HCT116 (cell line): ENCODE results near the gene SMOC1.

Experiments
- ATF3 ChIP-seq: IDR thresholded peaks from 2 replicates; pipeline ENCODE4 v1.6.1; 2012
- CEBPB ChIP-seq: IDR thresholded peaks from 2 replicates; pipeline ENCODE4 v1.6.1; 2012; ENCODE audit warnings: low read depth
- CTCF ChIP-seq, 3 experiments: fragments of 200-600 bp in 1 of 3; sonication (generic) in 1 of 3; IDR thresholded peaks in 2 of 3; conservative IDR thresholded peaks in 1 of 3; 2 replicates each; pipeline ENCODE4 v1.5.1; 2012 to 2017; ENCODE audit warnings: low read depth in 2 of 3, low read length in 2 of 3, antibody characterized with exemption in 1 of 3, borderline replicate concordance in 1 of 3, control low read depth in 1 of 3, mild to moderate bottlenecking in 1 of 3, mixed read lengths in 1 of 3, mixed run types in 1 of 3, moderate library complexity in 1 of 3; ENCODE audit not compliant: insufficient read depth in 1 of 3
- EGR1 ChIP-seq: IDR thresholded peaks from 2 replicates; pipeline ENCODE4 v1.6.1; 2012; ENCODE audit warnings: low read depth
- EZH2 ChIP-seq: fragments of 200-600 bp; sonication (generic); IDR thresholded peaks from 2 replicates; pipeline ENCODE4 v1.6.1; 2017; ENCODE audit warnings: antibody characterized with exemption, mixed run types
- EZH2phosphoT487 ChIP-seq: fragments of 200-600 bp; IDR thresholded peaks from 2 replicates; pipeline ENCODE4 v1.6.1; 2018; ENCODE audit warnings: antibody characterized with exemption, borderline replicate concordance
- MAX ChIP-seq: IDR thresholded peaks from 2 replicates; pipeline ENCODE4 v1.6.1; 2012
- POLR2A ChIP-seq: IDR thresholded peaks from 2 replicates; pipeline ENCODE4 v1.7.0; 2011; ENCODE audit warnings: borderline replicate concordance; ENCODE audit not compliant: insufficient read depth, insufficient read length; ENCODE audit errors: extremely low read depth
- POLR2AphosphoS5 ChIP-seq: IDR thresholded peaks from 2 replicates; pipeline ENCODE4 v1.6.1; 2011; ENCODE audit warnings: mild to moderate bottlenecking, low read depth, low read length, moderate library complexity
- RAD21 ChIP-seq: IDR thresholded peaks from 2 replicates; pipeline ENCODE4 v1.6.1; 2012; ENCODE audit warnings: low read depth, mild to moderate bottlenecking
- SRF ChIP-seq: IDR thresholded peaks from 2 replicates; pipeline ENCODE4 v1.6.1; 2012; ENCODE audit warnings: low read depth
- TCF7L2 ChIP-seq: IDR thresholded peaks from 2 replicates; pipeline ENCODE4 v1.7.0; 2011; ENCODE audit warnings: borderline replicate concordance, inconsistent platforms; ENCODE audit not compliant: insufficient read depth, insufficient read length; ENCODE audit errors: extremely low read depth
- YY1 ChIP-seq: IDR thresholded peaks from 2 replicates; pipeline ENCODE4 v1.6.1; 2011; ENCODE audit warnings: low read length, low read depth, moderate library complexity, mild to moderate bottlenecking; ENCODE audit not compliant: insufficient replicate concordance; ENCODE audit errors: extremely low read depth
- ZBTB33 ChIP-seq: IDR thresholded peaks from 2 replicates; pipeline ENCODE4 v1.6.1; 2011; ENCODE audit warnings: mild to moderate bottlenecking, low read length, moderate library complexity; ENCODE audit not compliant: insufficient replicate concordance; ENCODE audit errors: extremely low read depth

GRCh38 chr14:70049605-70050004 lies 170.4 kb downstream of the SMOC1 start:
- TF ChIP-seq CTCF (IDR thresholded peaks at IDR 0.05 in 2 of 3, conservative IDR thresholded peaks at IDR 0.05 in 1 of 3; ENCODE audit: borderline replicate concordance in 1 of 3, insufficient read depth in 1 of 3, low read depth in 2 of 3, low read length in 2 of 3) (no peak), POLR2A (no peak), YY1 (no peak), POLR2AphosphoS5 (no peak), TCF7L2 (no peak), RAD21 (no peak), EZH2 (no peak), MAX (no peak), SRF (no peak), ZBTB33 (no peak), ATF3 (no peak), EZH2phosphoT487 (no peak), CEBPB (no peak), EGR1 (no peak)
